WTC11 (cell line): ENCODE results near the gene PDXK. TPM values are rescaled to one million over a fixed set of nuclear protein-coding genes. Genes with fewer than 3 reads are reported as not detected.

ENCODE experiments used
- ATAC-seq: fragments of 200-7000 bp; cut with Tn5 transposase; 2 replicates; pipeline ENCODE4 v1.10.0; 2021; ENCODE audit warnings: mild to moderate bottlenecking, moderate library complexity
- CTCF ChIA-PET: fragments of 300-600 bp; sonication (Branson Sonifier 250); formaldehyde crosslinking; loops from one replicate; lab custom pipeline; 2021; ENCODE audit warnings: antibody characterized with exemption; lab: Charles Lee
- POLR2A ChIA-PET: fragments of 350-600 bp; sonication (Branson Sonifier 250); formaldehyde crosslinking; loops from one replicate; lab custom pipeline; 2021; ENCODE audit warnings: antibody characterized with exemption; lab: Charles Lee
- DNase-seq: peaks from one replicate; pipeline ENCODE4 v3.0.0; 2021; ENCODE audit warnings: low spot score
- H3K27ac Mint-ChIP-seq: 2 replicates; pipeline ENCODE4 v1.8.0; 2021; ENCODE audit warnings: mixed read lengths
- H3K27me3 Mint-ChIP-seq: 2 replicates; pipeline ENCODE4 v1.8.0; 2021; ENCODE audit warnings: low read depth, mild to moderate bottlenecking, moderate library complexity, mixed read lengths
- H3K36me3 Mint-ChIP-seq: 2 replicates; pipeline ENCODE4 v1.8.0; 2021; ENCODE audit warnings: mixed read lengths
- H3K4me1 Mint-ChIP-seq: 2 replicates; pipeline ENCODE4 v1.8.0; 2022; ENCODE audit warnings: mixed read lengths
- H3K4me3 Mint-ChIP-seq: 2 replicates; pipeline ENCODE4 v1.8.0; 2021; ENCODE audit warnings: mild to moderate bottlenecking, moderate library complexity, mixed read lengths
- H3K9me3 Mint-ChIP-seq: 2 replicates; pipeline ENCODE4 v1.8.0; 2021; ENCODE audit warnings: mixed read lengths
- AR ChIP-seq: fragments of 250-450 bp; sonication (Bioruptor Pico); IDR thresholded peaks from 2 replicates; pipeline ENCODE4 v1.9.0; 2021; ENCODE audit warnings: mild to moderate bottlenecking
- ARID4B ChIP-seq: sonication (generic); formaldehyde crosslinking; IDR thresholded peaks from 2 replicates; pipeline ENCODE4 v1.8.0; 2023; ENCODE audit warnings: missing genetic modification reagents, mild to moderate bottlenecking, borderline replicate concordance
- E2F5 ChIP-seq: sonication (generic); formaldehyde crosslinking; IDR thresholded peaks from 2 replicates; pipeline ENCODE4 v1.8.1; 2022; ENCODE audit warnings: mild to moderate bottlenecking, moderate library complexity, missing genetic modification reagents
- ERG ChIP-seq: fragments of 250-450 bp; sonication (Bioruptor Pico); IDR thresholded peaks from 2 replicates; pipeline ENCODE4 v1.8.0; 2021; ENCODE audit warnings: mild to moderate bottlenecking
- FOXP4 ChIP-seq: sonication (generic); formaldehyde crosslinking; IDR thresholded peaks from 2 replicates; pipeline ENCODE4 v1.8.0; 2022; ENCODE audit warnings: mild to moderate bottlenecking, missing genetic modification reagents
- GABPB1 ChIP-seq: sonication (generic); formaldehyde crosslinking; IDR thresholded peaks from 2 replicates; pipeline ENCODE4 v1.8.1; 2023; ENCODE audit warnings: mild to moderate bottlenecking, missing genetic modification reagents
- OVOL2 ChIP-seq: fragments of 250-450 bp; sonication (Bioruptor Pico); IDR thresholded peaks from 2 replicates; pipeline ENCODE4 v1.9.0; 2021; ENCODE audit warnings: mild to moderate bottlenecking, borderline replicate concordance
- PRRX2 ChIP-seq: fragments of 250-450 bp; sonication (Bioruptor Pico); IDR thresholded peaks from 2 replicates; pipeline ENCODE4 v1.8.0; 2021; ENCODE audit warnings: mild to moderate bottlenecking
- RELA ChIP-seq: sonication (generic); formaldehyde crosslinking; IDR thresholded peaks from 2 replicates; pipeline ENCODE4 v1.8.1; 2022; ENCODE audit warnings: missing genetic modification reagents, mild to moderate bottlenecking, borderline replicate concordance
- ZMAT4 ChIP-seq: fragments of 250-450 bp; sonication (Bioruptor Pico); IDR thresholded peaks from 2 replicates; pipeline ENCODE4 v1.9.0; 2021; ENCODE audit warnings: mild to moderate bottlenecking
- ZNF138 ChIP-seq: sonication (generic); formaldehyde crosslinking; conservative IDR thresholded peaks from 2 replicates; pipeline ENCODE4 v1.8.1; 2022; ENCODE audit warnings: mild to moderate bottlenecking, moderate library complexity, missing genetic modification reagents
- ZNF317 ChIP-seq: sonication (generic); formaldehyde crosslinking; IDR thresholded peaks from 2 replicates; pipeline ENCODE4 v1.8.1; 2023; ENCODE audit warnings: low read depth, mild to moderate bottlenecking, moderate library complexity, missing genetic modification reagents, borderline replicate concordance
- ZNF423 ChIP-seq: fragments of 250-450 bp; sonication (Bioruptor Pico); IDR thresholded peaks from 2 replicates; pipeline ENCODE4 v2.1.2; 2022; ENCODE audit warnings: mild to moderate bottlenecking, moderate library complexity
- total RNA-seq: library from RNA; stranded (reverse); gene quantifications from 3 replicates; pipeline ENCODE4 v1.2.3, GENCODE V29; 2021

The PDXK gene
- total RNA-seq, 1 experiment from 2014 or later: 120 TPM

GRCh38 chr21:43775795-43776430, 57.0 kb downstream of the PDXK start, which contains the start of gene CSTB (continued):
- TF ChIP-seq ARID4B (CRISPR knock-in tag): peak; percentile 57; the same call in 1 of the 2 replicates
- no peak for TF ChIP-seq ERG
- no peak for TF ChIP-seq ZMAT4
- TF ChIP-seq ZNF317: peak; percentile 57; the same call in 1 of the 2 replicates
- TF ChIP-seq GABPB1 (CRISPR knock-in tag): peak; percentile 25; the same call in 1 of the 2 replicates
- no peak for TF ChIP-seq PRRX2
- TF ChIP-seq FOXP4: peak; percentile 41; the same call in 1 of the 2 replicates
- TF ChIP-seq ZNF138 (CRISPR knock-in tag): no peak
- TF ChIP-seq ZNF423 (CRISPR knock-in tag): peak; percentile 93

GRCh38 chr21:43777953-43778352, 59.0 kb downstream of the PDXK start:
- POLR2A ChIA-PET: interaction anchor here (0.5 kb wide), 1 partner anchor 186 kb away, joined by 5 read pairs; no protein-coding TSS in a partner anchor

More at GRCh38 chr21:43777953-43778352, 59.0 kb downstream of the PDXK start:
- TF ChIP-seq AR (no peak), E2F5 (CRISPR knock-in tag) (no peak), OVOL2 (no peak), RELA (CRISPR knock-in tag) (no peak)
- H3K27ac Mint-ChIP-seq: 0 out of 2 replicates have a peak overlapping the region, but pooled peaks have one; percentile 78
- no peak for DNase-seq
- H3K4me1 Mint-ChIP-seq: peaks cover 35% of the 10 kb centered on the region
- H3K9me3 Mint-ChIP-seq: no peaks in the 10 kb centered on the region
- no peak for ATAC-seq
- peaks cover 2% of the 10 kb centered on the region; the same call in 1 of the 2 replicates for H3K27me3 Mint-ChIP-seq
- peaks cover 13% of the 10 kb centered on the region for H3K36me3 Mint-ChIP-seq
- CTCF ChIA-PET: no interaction called here
- H3K4me3 Mint-ChIP-seq: peak overlapping the region; percentile 92; the same call in 1 of the 2 replicates
